PC-3 (cell line): ENCODE measurements around the gene JADE1.

Experiments
- CTCF ChIP-seq: fragments of 300-600 bp; sonication (generic); conservative IDR thresholded peaks from 2 replicates; pipeline ENCODE4 v1.5.1; 2017; ENCODE audit warnings: antibody characterized with exemption, low read depth, mild to moderate bottlenecking, low read length
- EZH2 ChIP-seq: fragments of 300-600 bp; sonication (generic); IDR thresholded peaks from one replicate; pipeline ENCODE4 v1.6.1; 2017; ENCODE audit warnings: antibody characterized with exemption, mild to moderate bottlenecking, low read length; ENCODE audit not compliant: unreplicated experiment
- EZH2phosphoT487 ChIP-seq: fragments of 300-600 bp; sonication (generic); IDR thresholded peaks from 2 replicates; pipeline ENCODE4 v1.6.1; 2018; ENCODE audit warnings: mild to moderate bottlenecking, antibody characterized with exemption, low read length, borderline replicate concordance

DNA sequence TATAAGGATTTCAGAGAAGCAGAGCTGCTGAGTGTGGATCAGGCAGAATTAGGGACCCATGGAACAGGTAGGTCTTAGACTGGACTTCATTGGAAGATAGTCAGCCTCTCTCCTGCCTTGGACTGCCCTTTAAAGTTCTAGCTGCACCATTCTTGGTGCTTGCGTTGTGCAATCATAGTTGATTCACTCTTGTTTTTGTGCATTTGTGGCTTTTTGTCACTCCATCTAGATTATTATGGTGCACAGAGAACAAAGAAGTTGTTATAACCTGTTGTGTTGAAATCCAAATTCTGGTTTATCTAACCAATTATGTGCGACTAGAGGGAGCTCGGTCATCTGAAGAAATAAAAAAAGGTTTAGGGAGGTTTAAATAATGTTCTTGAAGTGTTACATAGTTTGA lies 59.3 kb downstream of the JADE1 start:
- TF ChIP-seq EZH2 (no peak), CTCF (no peak), EZH2phosphoT487 (no peak)
